NCI-H524 (cell line): Measurements from ENCODE around the gene COX20.
"Not testable (repeated sequence)": the region's sequence is repeated elsewhere in the genome, so short reads cannot be mapped to it uniquely, and the experiment has no call there.

Source experiments
- DNase-seq, 2 experiments: peaks; one replicate each; lab custom pipeline; 2025; lab: John Stamatoyannopoulos, UW

Gene COX20, protein sequence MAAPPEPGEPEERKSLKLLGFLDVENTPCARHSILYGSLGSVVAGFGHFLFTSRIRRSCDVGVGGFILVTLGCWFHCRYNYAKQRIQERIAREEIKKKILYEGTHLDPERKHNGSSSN

DNA sequence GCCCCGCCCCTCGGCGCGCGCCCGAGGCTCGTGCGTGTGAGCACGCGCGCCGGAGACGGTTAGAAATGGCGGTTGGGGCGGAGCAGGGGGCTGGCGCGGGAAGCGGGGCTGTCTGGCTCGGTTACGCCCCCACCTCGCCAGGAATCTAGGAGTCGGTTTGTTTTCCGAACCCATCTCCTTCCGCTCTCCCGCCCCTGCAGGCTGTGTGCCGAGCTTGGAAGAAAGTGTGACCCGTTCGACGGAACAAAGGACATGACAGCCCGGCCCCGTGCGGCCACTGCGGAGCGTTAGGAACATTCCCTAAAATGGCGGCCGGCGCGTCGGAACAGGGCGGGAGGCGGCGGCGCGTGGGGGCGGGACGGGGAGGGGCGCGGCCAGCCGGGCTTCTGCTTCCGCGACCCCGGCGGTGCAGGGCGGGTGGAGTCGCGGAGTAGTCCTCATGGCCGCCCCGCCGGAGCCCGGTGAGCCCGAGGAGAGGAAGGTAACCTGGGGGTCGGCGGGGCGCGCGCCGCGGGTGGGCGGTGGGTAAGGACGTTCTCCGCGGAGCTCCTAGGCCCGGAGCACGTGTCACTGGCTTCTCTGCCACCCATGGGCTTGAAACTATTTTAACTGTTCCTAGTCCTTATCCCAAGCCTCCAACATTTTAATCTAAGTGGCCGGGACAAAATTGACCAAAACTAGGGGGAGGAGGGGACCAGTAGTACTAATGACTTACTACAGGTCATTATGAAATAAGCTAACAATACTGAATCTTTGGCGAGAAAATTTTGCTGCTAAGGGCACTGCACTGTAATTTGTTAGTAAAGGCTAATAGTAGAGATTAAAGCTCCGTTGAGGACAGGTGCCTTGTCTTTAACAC lies at the start of gene COX20:
COX20 (plus strand) TSS at position 383 of the 859 bp plus-strand sequence; CDS start at position 440, 57 bp downstream.
- DNase-seq: no peak

DNA sequence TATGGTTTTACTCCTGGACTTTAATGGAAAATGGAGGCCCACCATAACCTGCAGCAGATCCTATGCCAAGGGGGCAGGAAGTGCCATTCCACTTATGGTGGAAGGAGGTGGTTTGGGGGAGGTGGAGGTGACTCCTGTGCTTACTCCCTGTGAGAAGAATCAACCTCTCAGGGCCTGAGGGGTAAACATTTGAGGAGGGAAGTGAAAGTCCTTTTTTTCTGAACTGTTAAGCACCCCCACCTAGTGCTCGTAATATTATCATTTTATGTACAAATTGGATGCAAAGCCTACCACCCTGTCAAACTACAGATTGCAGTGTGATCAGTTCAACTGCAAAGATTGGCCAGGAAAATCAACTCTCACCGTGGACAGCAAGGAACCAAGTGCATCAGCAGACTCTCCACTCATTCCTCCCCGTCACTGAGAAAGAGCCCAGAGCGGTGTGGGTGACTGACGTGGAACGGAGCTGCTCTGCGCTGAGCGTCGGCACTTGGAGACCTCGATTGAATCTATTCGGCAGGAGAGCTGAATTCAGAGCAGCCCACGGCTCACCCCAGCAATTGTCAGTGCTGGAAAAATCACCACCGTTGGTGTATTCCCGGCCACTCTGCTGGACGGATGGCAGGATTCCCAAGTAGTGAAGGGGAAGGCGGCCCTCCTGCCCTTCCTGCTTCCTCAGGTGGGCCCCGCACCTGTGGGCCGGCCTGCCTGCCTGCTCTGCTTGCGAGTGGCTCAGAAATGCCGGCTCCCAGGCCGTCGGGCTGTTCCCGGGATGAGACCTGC lies 46.8 kb upstream of the COX20 start:
- no peak for DNase-seq

DNA sequence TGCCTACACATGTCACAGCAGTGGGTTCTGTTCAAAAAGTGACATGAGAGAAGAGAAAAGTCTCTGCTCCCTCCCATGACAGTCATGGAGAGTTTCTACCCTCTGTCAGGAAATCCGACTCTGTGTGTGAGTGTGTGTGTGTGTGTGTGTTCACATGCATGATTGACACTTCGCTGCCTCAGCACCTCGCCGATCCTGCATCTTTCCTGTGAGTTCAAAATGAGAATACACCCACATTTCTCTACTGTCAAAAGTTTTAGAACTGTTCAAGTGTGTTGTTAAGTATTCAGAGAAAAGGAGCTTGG lies 46.2 kb upstream of the COX20 start:
- DNase-seq: no peak

DNA sequence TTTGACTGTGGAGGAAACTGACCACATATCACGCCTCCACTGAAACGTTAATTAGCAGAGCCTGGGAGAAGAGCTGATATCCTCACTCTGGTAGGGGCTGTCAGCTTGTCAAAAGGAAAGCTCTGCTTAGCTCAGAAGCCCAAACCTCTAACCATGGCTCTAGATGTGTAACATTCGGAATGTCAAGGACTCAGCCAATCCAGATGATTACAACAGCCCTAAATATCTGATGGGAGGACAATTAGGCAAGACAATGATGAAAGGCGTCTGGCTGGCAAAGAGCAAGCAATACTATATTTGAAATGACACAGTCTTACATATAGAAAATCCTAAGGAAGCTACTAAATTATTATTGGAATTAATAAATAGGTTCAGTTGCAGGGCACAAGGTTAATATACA lies 45.7 kb upstream of the COX20 start:
- no peak for DNase-seq

DNA sequence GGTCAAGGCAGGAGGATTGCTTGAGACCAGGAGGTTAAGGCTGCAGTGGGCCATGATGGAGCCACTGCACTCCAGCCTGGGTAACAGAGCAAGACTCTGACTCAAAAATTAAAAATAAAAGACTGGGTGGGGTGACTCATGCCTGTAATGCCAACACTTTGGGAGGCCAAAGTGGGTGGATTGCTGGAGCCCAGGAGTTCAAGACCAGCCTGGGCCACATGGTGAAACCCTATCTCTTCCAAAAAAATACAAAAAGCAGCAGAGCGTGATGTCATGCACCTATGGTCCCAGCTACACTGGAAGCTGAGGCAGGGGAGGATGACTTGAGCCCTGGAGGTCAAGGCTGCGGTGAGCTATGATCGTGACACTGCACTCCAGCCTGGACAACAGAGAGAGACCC lies 44.4 kb upstream of the COX20 start:
- DNase-seq: no peak

DNA sequence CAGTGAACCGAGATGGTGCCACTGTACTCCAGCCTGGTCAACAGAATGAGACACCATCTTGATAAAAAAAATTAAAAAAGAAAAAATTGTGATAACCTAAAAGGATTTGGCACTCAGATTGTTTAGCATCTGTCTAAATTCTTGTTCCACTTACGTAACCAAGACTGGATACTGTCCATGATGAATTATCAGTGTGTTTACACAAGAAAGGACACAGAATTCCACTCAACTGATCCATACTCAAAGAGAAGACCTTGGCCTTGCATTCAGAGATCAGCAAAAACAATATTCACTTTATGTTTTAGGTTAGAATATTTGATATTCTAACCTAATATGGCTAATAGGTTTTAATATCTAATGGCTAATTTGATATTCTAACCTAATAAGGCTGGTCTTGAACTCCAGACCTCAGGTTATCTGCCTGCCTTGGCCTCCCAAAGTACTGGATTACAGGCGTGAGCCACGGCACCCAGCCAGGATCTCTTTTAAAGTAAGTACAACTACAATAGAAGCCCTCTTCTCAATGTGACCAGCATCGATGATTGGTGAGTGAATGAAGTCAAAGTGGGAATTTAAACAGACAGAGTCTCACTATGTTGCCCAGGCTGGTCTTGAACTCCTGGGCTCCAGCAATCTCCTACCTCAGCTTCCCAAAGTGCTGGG lies 43.1 kb upstream of the COX20 start:
- DNase-seq: no peak

DNA sequence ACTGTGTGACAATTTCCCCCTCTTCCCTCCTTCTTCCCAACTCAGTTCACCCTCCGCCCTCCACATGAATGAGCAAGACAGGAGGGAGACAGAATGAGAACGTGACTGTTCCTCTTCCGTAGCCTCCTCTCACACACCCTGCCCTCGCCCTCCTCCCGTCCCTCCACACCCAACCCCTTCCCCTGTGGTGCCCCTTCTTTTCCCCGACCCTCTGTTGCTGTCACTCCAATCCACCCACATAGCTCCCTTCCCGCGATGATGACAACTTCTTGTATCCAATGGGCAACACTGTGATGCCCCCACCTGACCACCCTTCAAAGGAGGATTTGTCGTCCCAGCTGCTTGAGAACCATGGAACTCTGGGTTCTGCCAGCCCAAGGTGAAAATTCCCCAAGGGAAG lies 41.4 kb upstream of the COX20 start:
- DNase-seq: no peak

DNA sequence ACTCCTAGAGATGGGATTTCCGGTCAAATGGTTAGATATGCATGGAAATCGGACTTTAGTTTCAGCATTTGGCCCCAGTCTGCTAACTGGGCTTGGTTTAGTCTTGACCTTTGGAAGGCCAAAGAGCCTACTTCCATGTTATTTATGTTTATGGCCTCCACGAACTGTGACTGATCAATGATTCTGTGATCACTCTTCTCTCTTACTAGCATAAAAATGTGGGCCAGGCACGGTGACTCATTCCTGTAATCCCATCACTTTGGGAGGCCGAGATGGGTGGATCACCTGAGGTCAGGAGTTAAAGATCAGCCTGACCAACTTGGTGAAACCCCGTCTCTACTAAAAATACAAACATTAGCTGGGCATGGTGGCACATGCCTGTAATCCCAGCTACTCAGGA lies 40.9 kb upstream of the COX20 start:
- not testable (repeated sequence) for DNase-seq

DNA sequence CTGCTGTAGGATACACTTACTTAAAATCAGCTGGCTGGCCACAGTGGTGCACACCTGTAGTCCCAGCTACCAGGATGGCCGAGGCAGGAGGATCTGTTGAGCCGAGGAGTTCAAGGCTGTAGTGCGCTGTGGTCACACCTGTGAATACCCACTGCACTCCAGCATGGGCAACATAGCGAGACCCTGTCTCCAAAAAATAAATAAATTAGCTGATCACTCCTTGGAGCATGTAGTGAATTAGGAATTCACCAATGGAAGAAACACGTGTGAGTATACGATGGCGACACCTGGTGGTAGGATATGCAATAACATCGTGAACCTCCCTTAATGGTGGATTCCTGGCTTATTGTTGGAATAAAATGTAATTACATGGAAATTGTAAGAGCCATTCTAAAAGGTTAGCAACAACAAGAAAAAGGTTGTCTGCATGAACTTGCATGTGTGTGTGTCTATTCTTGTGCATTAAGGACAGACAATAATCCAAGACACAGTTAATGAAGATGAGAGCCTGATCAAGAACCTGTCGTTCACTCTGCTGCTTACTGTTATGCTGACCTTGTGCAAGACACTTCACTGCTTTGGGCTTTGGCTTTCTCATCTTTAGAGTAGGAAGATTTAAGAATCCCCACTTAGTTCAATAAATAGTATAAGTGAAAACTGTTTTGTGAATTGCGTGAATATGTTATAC lies 38.6 kb upstream of the COX20 start:
- peak in 1 of 2 experiments; percentile 61 for DNase-seq

DNA sequence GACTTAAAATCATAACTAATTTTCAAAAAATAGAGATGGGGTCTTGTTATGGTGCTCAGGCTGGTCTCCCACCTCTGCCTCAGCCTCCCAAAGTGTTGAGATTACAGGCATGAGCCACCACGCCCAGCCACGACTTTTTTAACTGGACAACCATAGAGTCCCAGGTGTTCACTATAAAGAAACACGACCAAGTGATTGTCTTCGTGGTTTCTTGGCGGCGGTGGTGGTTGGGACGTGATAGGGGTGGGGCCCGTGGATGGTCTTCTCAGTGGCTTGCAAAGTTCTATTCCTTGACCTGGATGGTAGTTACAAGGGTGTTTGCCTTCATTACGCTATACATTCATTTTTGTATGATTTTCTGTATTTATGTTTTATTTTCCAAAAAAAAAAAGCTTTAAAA lies 34.6 kb upstream of the COX20 start:
- DNase-seq: no peak

DNA sequence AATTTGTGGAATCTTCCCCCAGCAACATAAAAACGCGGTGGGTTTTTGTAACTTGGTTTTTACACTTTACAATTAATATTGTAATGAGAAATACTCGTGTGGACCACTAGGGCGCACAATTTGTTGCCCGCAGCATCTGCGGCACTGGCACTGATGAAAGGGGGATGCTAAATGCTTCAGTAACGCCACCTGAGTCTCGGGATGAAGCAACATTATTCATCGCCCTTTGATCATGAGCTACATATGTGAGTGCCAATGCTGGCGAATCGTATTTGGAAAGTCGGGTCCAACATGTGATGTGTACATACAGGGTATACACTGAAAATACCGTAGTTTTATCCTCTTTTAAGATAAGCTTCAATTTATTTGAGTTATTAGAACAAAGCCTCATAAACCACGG lies 34.2 kb upstream of the COX20 start:
- DNase-seq: peak; percentile 35 to 68

DNA sequence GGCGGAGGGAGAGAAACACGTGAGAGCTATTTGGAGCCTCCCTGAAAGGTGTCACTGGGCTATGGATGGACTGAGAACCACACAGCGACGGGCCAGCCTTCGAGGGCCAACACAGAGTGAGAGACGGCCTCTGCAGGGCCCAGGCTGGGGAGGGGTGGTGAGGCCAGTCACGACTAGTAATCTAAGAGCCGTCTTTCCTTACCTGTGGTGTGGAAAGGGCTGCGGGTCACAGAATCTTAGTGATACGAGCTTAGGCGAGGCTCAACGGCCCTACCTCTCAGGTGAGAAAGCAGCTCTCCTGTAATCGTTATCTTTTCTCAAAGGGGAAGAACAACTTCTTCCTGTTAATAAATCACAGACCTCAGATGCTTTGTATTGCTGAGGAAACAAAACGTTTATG lies 33.4 kb upstream of the COX20 start:
- DNase-seq: no peak

DNA sequence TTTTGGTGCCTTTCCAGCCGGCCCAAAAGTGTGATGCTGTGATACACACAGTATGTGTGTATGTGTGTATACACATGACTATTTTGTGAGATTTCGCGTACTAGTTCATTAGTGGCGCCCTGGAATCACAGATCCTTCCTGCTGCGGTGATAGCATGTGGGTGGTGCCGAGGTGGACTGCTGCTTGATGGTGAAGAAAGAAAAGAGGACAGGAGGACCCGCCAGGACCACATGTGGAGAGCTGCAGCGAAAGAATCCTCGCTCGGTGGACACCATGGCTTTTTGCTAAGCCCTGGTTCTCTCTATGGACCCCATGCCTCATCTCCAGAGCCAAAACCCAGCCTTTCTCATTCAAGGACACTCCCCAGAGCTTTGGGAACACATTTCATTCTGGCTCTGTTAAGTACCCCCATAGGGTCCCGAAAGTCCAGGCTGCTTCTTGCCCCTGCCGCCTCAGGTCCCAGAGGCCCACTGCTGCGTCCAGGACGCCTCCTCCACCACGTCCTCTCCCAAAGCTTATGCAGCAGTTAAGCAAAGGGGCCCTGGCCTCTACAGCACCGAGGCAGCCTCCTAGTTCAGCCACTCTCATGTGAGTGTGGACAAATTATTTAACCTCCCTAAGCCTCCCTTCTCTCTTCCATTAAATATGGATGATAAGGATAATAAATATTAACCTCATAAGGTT lies 32.8 kb upstream of the COX20 start:
- DNase-seq: no peak

DNA sequence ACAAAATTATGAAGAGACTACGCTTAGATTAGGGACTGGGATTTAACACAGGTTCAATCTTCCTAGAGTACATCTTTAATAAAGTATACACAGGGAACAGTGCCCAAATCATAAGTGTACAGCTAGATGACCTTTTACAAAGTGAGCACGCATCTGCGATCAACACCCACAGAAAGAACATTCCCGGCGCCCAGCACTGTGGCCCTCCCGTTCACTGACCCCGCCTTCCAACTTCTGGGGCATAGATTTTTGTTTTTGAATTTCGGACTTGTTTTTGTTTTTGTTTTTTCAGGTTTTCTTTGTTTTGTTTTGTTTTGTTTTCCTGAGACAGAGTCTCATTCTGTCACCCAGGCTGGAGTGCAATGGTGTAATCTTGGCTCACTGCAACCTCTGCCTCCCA lies 30.6 kb upstream of the COX20 start:
- no peak for DNase-seq

DNA sequence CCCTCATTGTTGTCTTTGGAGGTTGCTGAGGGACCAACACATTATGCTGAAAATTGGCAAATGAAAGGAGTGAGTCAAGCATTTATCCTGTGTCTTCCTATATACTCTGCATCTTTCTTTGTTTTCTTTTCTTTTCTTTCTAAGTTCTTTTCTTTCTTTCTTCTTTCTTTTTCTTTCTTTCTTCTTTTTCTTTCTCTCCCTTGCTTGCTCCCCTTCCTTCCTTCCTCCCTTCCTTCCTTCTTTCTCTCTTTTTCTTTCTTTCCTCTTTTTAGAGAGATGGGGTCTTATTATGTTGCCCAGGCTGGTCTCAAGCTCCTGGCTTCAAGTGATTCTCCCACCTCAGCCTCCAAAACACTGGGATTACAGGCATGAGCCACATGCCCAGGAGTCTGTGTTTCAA lies 28.3 kb upstream of the COX20 start:
- DNase-seq: no peak

DNA sequence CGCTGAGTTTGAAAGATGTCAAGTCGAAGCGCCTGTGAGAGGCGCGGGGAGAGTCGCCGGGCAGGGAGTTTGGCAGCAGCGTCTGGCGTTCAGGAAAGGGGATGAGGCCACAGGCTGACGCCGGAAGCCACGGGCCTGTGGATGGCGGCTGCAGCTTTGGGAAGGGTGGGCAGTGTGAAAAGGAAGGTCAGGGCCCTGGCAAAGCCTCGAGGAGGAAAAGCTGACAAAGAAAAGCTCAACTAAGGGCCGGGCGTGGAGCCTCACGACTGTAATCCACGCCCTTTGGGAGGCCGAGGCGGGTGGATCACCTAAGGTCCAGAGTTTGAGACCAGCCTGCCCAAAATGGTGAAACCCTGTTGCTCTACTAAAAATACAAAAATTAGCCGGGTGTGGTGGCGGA lies 25.2 kb upstream of the COX20 start:
- no peak for DNase-seq

DNA sequence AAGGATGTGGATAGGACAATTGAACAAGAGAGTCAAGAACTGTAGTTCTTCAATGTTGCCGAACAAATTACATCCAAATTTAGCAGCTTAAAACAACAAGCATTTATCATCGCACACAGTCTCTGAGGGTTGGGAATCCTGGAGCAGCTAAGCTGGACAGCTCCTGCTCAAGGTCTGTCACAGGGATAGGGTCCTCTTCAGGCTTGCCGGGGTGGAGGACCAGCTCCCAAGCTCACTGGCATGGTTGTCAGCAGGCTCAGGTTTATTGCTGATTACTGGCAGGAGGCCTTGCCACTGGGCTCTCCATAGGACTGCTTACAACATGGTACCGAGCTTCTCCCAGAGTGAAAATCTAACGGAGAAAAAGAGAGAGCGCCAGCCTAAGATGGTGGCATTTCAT lies 22.1 kb upstream of the COX20 start:
- no peak for DNase-seq

DNA sequence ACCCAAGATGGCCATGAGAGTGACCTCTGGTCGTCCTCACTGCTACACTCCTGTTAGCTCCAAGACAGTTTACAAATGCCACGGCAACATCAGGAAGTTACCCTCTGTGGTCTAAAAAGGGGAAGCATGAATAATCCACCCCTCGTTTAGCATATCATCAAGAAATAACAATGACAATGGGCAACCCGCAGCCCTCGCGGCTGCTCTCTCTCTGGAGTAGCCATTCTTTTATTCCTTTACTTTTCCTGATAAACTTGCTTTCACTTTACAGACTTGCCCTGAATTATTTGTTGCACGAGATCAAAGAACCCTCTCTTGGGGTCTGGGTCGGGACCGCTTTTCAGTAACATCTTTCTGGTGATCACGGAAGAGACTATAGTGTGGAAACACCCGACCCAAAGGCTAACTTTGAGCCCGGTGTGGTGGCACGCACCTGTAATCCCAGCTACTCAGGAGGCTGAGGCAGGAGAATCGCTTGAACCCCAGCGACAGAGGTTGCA lies 19.8 kb upstream of the COX20 start:
- no peak for DNase-seq

DNA sequence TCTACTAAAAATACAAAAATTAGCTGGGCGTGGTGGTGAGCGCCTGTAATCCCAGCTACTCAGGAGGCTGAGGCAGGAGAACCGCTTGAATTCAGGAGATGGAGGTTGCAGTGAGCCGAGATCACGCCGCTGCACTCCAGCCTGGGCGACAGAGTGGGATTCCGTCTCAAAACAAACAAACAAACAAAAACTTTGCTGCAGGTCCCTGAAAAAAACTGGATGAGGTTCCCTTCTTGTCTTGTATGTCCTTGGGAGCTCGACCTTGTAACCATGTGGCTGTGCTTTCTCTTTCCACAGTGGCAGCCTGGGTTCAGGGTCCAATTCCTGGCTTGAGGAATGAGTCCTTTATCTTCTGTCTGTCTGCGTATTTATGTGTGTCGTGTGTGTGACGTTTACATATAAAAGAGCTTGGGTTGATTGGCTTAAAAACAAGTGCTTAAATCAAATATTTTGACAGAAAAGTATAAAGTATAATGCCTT lies 18.0 kb upstream of the COX20 start:
- no peak for DNase-seq

DNA sequence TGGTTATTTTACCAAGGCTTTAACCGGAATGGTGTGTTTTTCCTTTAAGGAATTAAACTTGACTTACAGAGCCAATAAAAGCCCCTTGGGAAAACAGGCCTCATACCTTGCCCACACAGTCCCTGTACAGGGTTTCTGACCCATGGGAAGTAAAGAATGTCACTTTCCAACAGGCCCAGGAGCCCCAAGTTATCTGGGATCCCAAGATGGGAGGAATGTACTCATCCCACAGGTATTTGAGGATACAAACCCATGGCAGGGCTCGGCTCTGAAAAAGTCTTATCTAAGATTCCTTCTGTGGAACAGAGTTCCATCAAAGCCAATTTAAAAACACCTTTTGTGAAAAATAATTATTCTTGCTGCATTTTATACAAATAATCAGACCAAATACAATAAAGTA lies 15.3 kb upstream of the COX20 start:
- DNase-seq: no peak

DNA sequence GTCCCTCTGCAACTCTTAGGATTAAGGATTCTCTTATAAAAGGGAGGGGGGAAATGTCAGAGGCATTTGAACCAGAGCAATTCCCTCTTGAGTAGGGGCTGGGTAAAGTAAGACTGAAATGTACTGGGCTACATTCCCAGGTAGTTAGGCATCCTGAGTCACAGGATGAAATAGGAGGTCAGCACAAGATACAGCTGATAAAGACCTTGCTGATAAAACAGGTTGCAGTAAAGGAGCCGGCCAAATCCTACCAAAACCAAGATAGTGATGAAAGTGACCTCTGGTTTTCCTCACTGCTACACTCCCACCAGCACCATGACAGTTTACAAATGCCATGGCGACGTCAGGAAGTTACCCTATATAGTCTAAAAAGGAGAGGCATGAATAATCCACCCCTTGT lies 14.3 kb upstream of the COX20 start:
- no peak for DNase-seq
